Endothelial cell of umbilical vein (primary cell): ENCODE data around the gene TTC1. TPM values are rescaled to one million over a fixed set of nuclear protein-coding genes. Genes with fewer than 3 reads are reported as not detected.

Source experiments
- BruUV-seq: library from RNA; stranded (reverse); fragments of 400-500 nt; replicated peaks from 2 replicates; lab custom pipeline; 2021; lab: Mats Ljungman, UMichigan
- CTCF ChIA-PET: fragments of 300-600, 350-600 bp; sonication (Branson Sonifier 250); formaldehyde crosslinking; loops from one replicate; lab custom pipeline; 2021; ENCODE audit warnings: antibody characterized with exemption, inconsistent platforms; lab: Charles Lee
- POLR2A ChIA-PET: fragments of 300-600, 350-600 bp; sonication (Branson Sonifier 250); formaldehyde crosslinking; loops from one replicate; lab custom pipeline; 2021; ENCODE audit warnings: antibody characterized with exemption, inconsistent platforms; lab: Charles Lee
- DNase-seq: peaks from one replicate; pipeline ENCODE4 v3.0.0-alpha.2; 2011; ENCODE audit warnings: low read depth, low spot score
- FAIRE-seq: peaks from 2 replicates; lab custom pipeline; 2011; peaks lifted over from hg19 to GRCh38; lab: Jason Lieb, UNC
- H2AFZ ChIP-seq: 2 replicates; pipeline ENCODE4 v1.6.0; 2012; ENCODE audit warnings: low read depth, low read length, control low read depth, inconsistent platforms
- H3K27ac ChIP-seq: 2 replicates; pipeline ENCODE4 v1.5.1; 2011; ENCODE audit warnings: low read depth, mild to moderate bottlenecking, control low read depth, low read length, moderate library complexity; ENCODE audit not compliant: insufficient read depth
- H3K27me3 ChIP-seq, 2 experiments: 2 replicates each; pipeline versions ENCODE4 v1.6.0 to v1.6.1; 2011; ENCODE audit warnings: low read length in 2 of 2, mixed read lengths in 1 of 2; ENCODE audit not compliant: control insufficient read depth in 2 of 2, insufficient read depth in 2 of 2
- H3K36me3 ChIP-seq, 2 experiments: 2 replicates in 1 of 2; 3 replicates in 1 of 2; pipeline ENCODE4 v1.5.1; 2011; ENCODE audit warnings: low read length in 2 of 2, mild to moderate bottlenecking in 1 of 2, moderate library complexity in 1 of 2; ENCODE audit not compliant: control insufficient read depth in 2 of 2, insufficient read depth in 2 of 2; ENCODE audit errors: extremely low read depth in 1 of 2
- H3K4me1 ChIP-seq: 3 replicates; pipeline ENCODE4 v1.5.1; 2011; ENCODE audit warnings: mild to moderate bottlenecking, low read length; ENCODE audit not compliant: control insufficient read depth, insufficient read depth; ENCODE audit errors: extremely low read depth
- H3K4me2 ChIP-seq: 2 replicates; pipeline ENCODE4 v1.6.1; 2011; ENCODE audit warnings: low read length, control low read depth, mixed read lengths; ENCODE audit not compliant: insufficient read depth
- H3K4me3 ChIP-seq, 3 experiments: fragments of 200-600 bp in 1 of 3; sonication (generic), shearing (Covaris generic) in 1 of 3; replicated peaks in 1 of 3; 2 replicates each; pipeline ENCODE4 v1.5.1; 2011 to 2016; ENCODE audit warnings: control low read depth in 3 of 3, low read length in 3 of 3, mild to moderate bottlenecking in 2 of 3, inconsistent platforms in 1 of 3, low read depth in 1 of 3, moderate library complexity in 1 of 3; ENCODE audit not compliant: insufficient read depth in 1 of 3
- H3K79me2 ChIP-seq: 2 replicates; pipeline ENCODE4 v1.6.0; 2012; ENCODE audit warnings: low read length, inconsistent platforms; ENCODE audit not compliant: control insufficient read depth, insufficient read depth
- H3K9ac ChIP-seq: replicated peaks from 2 replicates; pipeline ENCODE3; 2011; ENCODE audit warnings: low read length, control low read depth; ENCODE audit not compliant: insufficient read depth; ENCODE audit errors: extremely low read depth
- H3K9me1 ChIP-seq: replicated peaks from 3 replicates; pipeline ENCODE4 v1.6.0; 2011; ENCODE audit warnings: mild to moderate bottlenecking, low read length; ENCODE audit not compliant: control insufficient read depth, insufficient read depth; ENCODE audit errors: extremely low read depth
- H3K9me3 ChIP-seq: replicated peaks from 2 replicates; pipeline ENCODE4 v1.5.1; 2012; ENCODE audit warnings: low read length, inconsistent platforms; ENCODE audit not compliant: control insufficient read depth, insufficient read depth
- H4K20me1 ChIP-seq: replicated peaks from 2 replicates; pipeline ENCODE3; 2011; ENCODE audit warnings: mild to moderate bottlenecking, low read length; ENCODE audit not compliant: control insufficient read depth, insufficient read depth; ENCODE audit errors: extremely low read depth
- CTCF ChIP-seq, 2 donors: IDR thresholded peaks; 1 replicate in 1 of 2; 2 replicates in 1 of 2; pipeline ENCODE4 v1.5.1; 2011; ENCODE audit warnings: low read length in 2 of 2, mild to moderate bottlenecking in 2 of 2, moderate library complexity in 2 of 2, control low read depth in 1 of 2, inconsistent platforms in 1 of 2, low read depth in 1 of 2; ENCODE audit not compliant: insufficient read depth in 1 of 2; ENCODE audit errors: extremely low read depth in 1 of 2
- JUN ChIP-seq: IDR thresholded peaks from 2 replicates; pipeline ENCODE4 v1.6.1; 2011; ENCODE audit warnings: borderline replicate concordance, low read depth; ENCODE audit not compliant: insufficient read length, insufficient read depth
- POLR2AphosphoS5 ChIP-seq: IDR thresholded peaks from 2 replicates; pipeline ENCODE4 v1.6.1; 2012; ENCODE audit warnings: low read depth, mild to moderate bottlenecking, control low read depth, low read length, moderate library complexity; ENCODE audit not compliant: insufficient read depth
- dilution Hi-C: fragments of 300-500 bp; cut with MboI; formaldehyde crosslinking; loops from one replicate; pipeline ENCODE4 v1.15.0; 2019; ENCODE audit warnings: low sequenced_read_pairs; ENCODE audit not compliant: extremely low pct_ligation_motif_present
- intact Hi-C: fragments of 100-400 bp; cut with micrococcal nuclease; formaldehyde crosslinking; loops from one replicate; pipeline ENCODE4 v1.10.0; 2022
- polyA plus RNA-seq, 4 experiments: library from polyadenylated mRNA; depleted of rRNA in 3 of 4; stranded (reverse) in 3 of 4; unstranded in 1 of 4; fragments of >200 nt; gene quantifications; 2 replicates each; pipeline versions ENCODE4 v1.2.1 to v1.2.3, GENCODE V29; 2011 to 2012; ENCODE audit warnings: missing spikeins in 1 of 4
- total RNA-seq: library from RNA; stranded (reverse); gene quantifications from 2 replicates; pipeline ENCODE4 v1.2.3, GENCODE V29; 2021

Gene TTC1
- total and polyA plus RNA-seq, 2 donors (not counting 3 experiments of a cell fraction or from before 2014, with no cell fraction given) = 23.9 to 62.6 TPM

GRCh38 chr5:159982421-159983173 is 26.3 kb upstream of the TTC1 start:
- FAIRE-seq = no peak
- DNase-seq = no peak
- Histone ChIP-seq H3K9me3 (no peaks in the 10 kb centered on the region), H2AFZ (no peak overlapping the region), H3K9me1 (no peaks in the 10 kb centered on the region), H3K27ac (no peak overlapping the region), H3K4me3 (no peak overlapping the region), H3K27me3 (peaks cover 21 to 30% of the 10 kb centered on the region in 2 experiments), H3K79me2 (no peaks in the 10 kb centered on the region), H3K36me3 (no peaks in the 10 kb centered on the region), H3K4me1 (peaks cover 2% of the 10 kb centered on the region), H3K9ac (no peak overlapping the region), H4K20me1 (no peaks in the 10 kb centered on the region), H3K4me2 (no peak overlapping the region)
- dilution Hi-C loops (no loop called here), intact Hi-C loops (no loop called here)
- no TSS peak for BruUV-seq
- no peak for TF ChIP-seq JUN
- no peak for TF ChIP-seq CTCF (IDR thresholded peaks at IDR 0.05; ENCODE audit: extremely low read depth in 1 of 2, insufficient read depth in 1 of 2, low read depth in 1 of 2, low read length in 2 of 2)
- no peak for TF ChIP-seq POLR2AphosphoS5
- CTCF ChIA-PET = interaction anchor here (1.1 kb wide), 1 partner anchor 11 kb away, joined by 3 read pairs; no protein-coding TSS in a partner anchor
- POLR2A ChIA-PET = no interaction called here
